HG03469 (cell line): ENCODE data around the gene TTLL5.

Experiments
- ATAC-seq: cut with Tn5 transposase; IDR thresholded peaks from one replicate; pipeline ENCODE4 v1.9.1; 2021; ENCODE audit warnings: mild to moderate bottlenecking, moderate library complexity, moderate number of reproducible peaks; ENCODE audit not compliant: unreplicated experiment

TTLL5 gene

DNA sequence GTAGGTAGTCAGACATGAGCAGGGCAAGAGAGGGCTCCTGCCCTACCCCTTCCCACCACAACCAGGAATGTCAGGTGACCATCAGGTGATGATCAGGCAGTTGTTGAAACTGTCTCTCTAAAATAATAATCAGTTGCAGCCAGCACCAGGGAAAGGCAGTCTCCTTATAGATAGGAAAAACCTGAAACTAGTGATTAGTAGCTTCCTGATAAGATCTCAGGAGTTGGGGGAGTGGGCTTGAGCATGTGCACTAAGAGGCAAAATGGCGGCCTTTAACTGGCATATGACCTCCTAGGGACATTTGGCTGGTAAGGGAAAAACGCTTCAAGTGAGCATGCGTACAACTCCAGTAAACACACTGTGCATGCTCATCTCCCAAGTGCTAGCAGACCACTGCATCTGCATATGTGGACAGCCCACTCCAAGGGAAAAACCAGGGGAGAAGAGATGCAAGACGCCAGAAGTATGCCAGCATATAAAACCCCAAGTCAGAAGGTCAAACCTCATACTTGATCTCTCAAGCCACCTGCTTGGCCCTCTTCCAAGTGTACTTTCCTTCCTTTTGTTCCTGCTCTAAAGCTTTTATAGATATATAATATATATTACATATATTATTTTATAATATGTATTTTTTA is 283.7 kb downstream of the TTLL5 start:
- no peak for ATAC-seq

DNA sequence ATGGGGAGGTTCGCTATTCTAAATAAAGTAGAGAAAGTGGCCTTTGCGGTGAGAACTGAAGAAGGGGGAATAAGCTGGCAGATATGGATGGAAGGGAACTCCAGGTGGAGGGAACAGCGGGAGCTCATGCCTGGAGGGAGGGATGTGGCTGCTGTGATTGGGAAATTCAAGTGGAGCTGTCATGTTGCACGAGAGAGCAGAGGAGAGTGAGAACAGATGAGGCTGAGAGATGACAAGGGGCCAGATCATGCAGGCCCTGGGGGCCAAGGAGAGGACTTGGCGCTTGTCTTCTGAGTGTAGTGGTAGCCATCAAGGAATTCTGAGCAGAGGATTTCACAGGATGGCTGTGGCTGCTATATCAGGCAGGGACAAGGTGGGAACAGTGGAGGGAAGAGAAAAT is 285.7 kb downstream of the TTLL5 start:
- no peak for ATAC-seq

DNA sequence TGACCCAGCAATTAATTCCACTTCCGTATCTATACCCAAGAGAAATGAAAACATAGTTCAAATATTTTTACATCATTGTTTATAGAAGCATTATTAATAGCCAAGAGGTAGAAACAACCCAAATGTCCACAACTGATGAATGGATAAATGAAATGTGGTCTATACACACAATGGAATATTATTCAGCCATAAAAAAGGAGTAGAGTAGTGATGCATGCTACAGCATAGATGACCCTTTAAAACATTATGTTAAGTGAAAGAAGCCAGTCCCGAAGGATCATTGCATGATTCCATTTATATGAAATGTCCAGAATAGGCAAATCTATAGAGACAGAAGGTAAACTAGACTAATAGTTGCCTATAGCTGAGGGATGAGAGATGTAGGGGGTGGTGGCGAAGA is 291.4 kb downstream of the TTLL5 start:
- no peak for ATAC-seq

DNA sequence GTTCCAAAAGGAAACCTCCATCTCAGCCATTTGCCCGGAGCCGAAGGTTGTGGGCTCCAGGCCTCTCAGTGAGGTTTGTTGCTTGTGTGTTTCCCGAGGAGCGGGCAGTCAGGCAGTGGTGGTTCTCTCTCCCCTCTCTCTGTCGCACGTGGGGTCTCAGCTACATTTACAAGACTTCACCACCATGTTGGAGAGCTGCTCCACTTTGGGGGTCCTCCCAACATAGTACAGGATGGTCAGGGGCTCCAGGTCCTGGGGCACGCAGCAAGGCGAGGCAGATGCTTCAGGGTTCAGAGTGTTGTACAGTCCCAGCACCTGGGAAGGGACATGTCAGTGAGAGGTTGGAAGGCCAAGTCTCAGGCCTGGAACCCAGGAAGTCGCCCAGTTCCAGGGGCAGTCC is 298.0 kb downstream of the TTLL5 start:
- no peak for ATAC-seq

DNA sequence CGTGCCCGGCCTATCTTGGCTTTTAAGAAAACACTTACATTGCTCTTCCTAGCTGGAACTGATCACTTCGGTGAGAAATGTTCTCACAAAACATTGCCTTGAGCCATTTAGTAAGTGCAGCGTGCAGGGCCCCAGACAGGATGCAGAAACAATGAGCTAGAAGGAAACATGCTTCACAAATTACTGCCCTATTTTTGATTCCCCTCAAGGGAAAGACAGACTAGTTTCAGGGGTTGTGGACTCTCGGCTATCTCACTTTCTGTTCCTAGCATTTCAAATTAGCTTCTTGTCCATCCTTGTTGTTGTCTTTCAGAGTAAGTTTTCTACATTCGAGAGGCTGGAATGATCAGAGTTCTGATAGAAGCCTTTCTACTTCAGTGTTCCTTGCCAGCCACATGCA is 299.2 kb downstream of the TTLL5 start:
- no peak for ATAC-seq

DNA sequence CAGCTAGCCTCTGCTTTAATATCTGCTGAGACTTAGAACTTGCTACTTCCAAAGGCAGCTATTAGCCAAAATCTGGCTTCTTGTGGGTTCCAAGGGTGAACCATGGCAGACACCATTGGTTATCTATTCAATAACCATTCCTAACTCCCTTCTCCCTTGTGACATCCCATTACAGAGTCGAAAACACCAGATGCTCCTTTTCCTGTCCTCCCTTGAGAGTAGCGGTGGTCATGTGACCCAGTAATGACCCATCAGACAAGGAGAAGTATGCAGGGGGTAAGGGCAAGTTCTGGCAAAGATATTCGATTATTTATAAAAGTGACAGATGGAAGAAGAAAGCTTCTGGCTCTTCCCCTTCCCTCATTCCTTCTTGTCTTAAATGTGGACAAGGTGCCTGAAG is 300.6 kb downstream of the TTLL5 start:
- no peak for ATAC-seq

DNA sequence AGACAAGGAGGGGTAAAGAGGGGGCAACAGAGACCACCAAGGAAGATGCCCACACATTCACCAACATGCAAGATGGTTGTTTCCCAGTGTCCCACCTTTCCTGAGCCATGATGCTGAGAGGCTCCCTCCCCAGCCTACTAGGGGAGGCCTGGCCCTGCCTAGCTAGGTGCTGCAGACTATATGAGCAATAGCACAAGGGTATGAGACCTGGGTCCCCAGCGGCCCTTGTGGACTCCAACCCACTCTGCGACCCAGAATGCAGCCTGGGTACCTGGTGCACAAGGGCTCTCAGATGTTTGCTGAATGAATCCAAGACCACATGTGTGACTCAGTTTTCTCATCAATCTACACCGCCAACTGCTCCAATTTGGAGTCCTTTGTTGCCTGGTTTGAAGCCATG is 306.8 kb downstream of the TTLL5 start:
- ATAC-seq, result no peak

DNA sequence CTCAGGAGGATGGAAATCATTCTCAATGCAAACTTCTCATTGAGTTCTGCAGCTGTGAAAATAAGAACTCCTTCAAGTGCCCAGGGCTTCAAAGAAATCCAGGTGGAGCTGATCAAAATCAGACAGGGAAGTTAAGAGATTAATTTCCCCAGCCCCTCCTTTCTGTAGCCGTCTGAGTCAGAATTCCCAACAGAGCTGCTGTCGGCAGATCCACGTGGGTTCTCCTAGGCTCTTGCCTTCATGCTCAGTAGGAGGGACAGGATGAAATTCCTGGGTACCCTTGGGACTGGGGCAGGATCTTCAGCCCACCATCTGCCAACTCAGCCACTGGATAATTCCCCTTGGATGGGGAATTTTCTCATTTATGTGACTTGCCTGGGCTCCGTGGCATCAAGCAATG is 307.4 kb downstream of the TTLL5 start:
- no peak for ATAC-seq

DNA sequence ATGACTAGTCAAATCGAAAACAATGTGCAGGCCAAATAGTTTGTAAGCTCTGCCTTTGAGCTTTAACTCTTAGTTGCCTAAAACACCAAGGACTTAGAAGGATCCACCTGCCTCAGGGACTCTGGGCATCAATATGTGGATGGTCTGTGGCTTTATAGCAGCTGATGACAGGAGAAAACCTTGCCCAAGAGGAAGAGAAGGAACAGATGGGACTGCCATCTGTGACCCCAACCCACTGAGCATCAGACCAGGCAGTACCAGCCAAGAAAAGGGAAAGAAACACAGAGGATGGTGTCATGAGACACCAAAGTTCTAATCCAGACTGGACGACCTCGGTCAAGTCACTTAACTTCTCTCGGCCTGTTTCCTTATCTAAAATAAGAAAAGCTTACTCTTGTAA is 308.1 kb downstream of the TTLL5 start:
- ATAC-seq, result no peak

DNA sequence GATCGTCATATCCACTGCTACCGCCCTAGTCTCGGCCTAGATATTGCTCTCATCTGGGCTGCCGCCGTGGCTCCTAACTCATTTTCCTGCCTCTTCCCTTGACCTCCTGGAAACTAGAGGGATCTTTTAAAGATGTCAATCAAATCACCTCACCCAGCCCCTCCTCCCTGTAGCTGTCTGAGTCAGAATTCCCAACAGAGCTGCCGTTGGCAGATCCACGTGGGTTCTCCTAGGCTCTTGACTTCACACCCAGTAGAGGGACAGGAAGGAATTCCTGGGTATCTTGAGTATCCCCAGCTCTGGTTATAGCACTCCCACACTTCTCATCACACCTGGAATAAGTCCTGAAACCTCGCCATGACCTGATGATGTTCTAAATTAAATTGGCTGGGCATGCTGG is 308.8 kb downstream of the TTLL5 start:
- no peak for ATAC-seq

DNA sequence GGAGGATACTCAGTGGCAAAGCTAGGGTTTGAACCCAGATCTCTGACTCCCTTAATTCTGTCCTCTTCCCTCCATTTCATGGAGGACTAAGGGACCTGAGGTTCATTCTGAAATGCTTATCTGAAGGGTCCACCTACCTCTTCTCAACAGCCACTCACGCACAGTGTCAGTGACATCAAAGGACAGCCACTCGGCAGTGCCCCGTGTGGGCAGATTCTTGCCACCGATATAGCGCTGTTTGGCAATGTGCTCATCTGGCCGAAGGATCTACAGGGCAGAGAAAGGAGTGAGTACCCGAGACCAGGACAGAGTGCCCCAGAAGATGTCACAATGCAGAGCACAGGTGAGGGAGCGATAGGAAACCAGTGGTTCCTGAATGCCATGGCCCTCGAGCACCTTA is 309.9 kb downstream of the TTLL5 start:
- ATAC-seq, result no peak

DNA sequence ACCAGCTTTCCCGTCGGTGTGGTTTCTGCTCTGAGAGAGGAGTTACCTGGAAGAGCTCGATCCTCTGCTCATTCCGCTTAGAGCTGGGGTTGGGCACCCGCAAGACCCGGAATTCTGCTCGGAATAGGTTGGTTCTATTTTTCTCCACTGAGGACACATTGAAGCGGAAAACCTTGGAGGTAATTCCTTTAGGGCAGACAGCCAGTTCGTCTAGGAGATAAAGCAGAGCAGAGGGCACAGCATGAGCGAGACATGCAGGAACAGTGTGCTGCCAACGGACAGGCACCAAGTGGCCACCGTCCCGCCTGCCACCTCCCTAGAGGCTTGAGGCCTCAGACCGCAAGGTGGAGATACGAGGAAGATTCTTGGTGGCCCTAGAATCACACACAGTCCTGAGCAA is 310.5 kb downstream of the TTLL5 start:
- ATAC-seq, result no peak

DNA sequence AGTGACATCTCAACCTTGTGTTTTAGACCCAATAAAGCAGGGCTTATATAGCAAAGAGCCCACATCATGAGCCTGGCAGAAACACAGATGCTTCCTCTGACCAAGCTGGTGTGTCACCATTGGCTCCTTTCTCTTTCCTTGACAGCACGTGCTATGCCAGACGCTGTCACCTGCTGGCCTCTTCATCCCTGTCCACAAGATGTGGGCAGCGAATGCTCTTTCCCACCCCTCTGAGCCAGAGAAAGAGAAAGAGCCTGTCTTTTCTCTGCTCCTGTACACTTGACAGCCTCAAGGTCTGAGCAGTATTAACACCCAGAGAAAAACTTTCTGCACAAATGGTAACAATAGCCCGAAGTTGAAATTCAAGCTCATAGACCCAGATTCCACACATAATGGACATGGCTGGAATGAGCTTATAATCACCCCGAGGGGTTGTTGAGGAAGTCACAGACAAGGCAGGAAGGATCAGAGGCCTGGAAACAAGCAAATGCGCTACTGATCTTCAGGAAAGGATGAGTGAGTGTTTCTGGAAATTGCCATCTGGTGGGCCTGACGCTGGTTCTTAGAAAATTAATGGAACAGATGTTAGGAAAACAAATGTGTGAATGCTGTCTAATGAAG is 311.9 kb downstream of the TTLL5 start:
- ATAC-seq, result no peak

DNA sequence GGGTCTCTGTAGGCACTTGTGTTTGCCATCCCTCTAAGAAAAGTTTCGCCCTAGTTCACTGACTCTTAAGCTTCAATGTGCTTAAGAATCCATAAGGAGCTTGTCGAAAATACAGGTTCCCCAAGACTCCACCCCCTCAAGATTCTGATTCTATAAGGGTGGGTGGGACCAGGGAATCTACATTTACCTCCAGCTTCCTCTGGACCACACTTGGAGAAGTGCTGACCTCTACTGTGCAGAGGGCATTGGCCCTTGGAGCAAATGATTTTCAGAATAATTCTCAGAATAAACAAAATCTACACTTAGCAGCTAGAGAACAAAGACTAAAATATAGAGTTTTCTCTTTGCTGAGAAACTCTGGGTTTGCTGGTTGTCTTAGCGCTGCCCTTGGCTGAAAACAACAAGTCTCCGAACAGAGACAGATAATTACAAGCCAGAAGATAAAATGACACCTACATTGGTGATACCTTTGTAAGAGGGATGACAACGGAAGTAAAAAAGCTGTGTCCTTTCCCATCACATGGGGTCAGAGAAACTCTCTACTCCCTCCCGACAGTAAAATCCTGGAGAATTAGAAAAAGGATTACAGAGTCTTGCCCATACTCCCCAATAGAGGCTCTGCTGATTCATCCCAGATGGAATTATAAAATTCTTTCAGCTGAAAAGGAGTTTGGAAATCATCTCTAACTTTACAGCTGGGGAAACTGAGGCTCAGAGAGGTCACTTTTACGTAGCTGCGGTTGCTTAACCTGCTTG is 316.0 kb downstream of the TTLL5 start:
- ATAC-seq, result no peak

DNA sequence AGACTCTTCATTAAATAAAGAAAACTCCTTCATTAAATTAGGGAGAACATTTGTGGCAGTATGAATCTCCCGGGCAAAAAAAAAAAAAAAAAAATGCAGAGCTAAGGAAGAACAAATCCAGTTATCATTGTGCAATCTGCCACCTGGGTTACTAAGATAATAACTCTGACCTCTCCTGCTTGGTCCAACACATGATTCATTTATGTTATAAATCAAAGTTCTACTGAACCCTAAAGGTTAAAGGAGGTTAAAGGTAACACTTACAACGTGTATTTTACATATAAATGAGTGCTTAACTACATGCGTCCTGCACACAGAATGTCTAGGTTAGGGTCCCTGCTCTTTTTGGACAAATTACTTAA is 316.5 kb downstream of the TTLL5 start:
- no peak for ATAC-seq

DNA sequence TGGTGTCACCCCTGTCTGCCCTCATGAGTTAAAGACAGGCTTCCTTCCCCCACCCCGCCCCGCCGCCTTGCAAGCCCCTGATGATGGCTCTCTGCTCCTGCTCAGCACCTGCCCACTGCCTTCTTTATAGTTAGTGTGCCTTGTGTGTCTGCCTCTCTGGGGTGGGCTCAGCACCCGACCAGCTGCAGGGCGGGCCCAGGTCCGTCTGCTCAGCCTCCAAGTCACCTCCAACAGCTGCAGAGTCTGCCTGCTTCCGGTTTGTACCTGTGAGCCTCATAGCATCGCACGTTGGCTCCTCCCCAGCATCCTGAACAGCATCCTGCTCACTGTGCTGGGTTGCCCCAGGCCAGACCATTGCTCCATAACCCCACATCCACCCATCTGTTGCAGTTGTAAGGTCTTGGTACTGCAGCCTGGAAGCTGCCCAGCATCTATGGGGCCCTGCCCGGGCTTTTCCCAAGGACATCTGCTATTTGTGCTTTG is 317.2 kb downstream of the TTLL5 start:
- ATAC-seq, result no peak

DNA sequence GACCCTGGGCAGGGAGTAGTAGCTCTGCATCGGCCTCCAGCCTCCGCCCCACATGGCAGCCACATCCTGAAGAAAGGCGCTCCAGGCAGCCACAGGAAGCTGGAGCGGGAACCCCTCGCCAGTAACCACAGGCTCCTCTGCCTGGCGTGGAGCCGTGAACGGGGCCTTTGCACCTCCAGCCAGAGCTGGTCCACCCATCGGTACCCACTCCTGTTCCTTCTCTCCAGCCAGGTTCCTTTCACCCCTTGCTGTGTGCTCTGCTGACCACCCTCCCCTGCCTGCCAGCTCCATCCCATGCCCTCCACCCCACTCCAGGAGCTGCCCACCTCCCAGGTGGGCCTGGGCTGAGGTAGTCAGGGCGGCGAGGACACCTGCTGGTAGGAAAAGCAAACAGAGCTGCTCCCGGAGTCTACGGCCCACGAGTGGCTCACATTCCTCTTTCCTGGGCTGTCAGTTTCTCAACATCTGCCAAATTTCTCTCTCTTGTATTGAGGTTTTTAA is 318.1 kb downstream of the TTLL5 start:
- no peak for ATAC-seq

DNA sequence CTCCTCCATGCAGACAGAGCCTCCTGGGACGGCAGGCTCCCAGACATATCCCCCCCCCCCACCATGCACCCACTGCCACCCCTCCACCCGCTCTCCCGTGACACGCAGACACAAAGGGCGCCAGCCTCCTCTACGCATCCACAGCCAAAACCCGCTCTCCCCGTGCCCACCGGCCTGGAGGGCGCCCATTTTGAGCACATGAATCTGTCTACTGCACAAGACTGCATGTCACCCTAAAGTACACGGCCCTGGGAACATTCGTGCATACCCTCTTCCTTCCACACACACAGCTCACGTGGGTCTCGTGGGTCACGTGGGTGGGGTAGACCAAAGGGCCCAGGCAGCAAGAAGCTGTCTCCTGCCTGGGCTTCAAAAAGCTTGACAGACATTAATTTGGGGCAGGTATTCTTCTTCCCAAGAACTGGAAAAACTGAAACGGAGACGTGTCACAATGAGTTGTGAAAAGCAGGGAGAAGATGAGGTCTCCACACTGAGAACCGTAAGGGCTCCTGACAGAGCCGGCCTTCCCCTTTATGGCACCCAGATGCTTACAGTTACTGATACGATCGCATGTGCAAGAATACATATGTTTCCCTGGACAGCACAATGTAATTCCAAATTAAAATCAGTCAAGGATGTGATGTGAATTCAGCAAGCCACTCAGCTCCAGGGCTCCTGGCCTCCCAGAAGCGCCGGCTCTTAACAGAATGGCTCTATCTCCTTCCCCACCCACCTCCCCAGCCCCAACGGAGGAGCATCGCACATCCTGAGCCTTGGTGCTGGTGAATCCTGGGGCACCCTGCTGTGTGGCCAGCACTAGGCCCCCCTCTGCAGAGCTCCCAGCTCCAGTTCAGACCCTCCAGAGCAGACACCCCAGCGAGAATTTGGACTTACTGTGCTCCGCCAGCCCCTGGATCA is 318.9 kb downstream of the TTLL5 start:
- ATAC-seq, result no peak

DNA sequence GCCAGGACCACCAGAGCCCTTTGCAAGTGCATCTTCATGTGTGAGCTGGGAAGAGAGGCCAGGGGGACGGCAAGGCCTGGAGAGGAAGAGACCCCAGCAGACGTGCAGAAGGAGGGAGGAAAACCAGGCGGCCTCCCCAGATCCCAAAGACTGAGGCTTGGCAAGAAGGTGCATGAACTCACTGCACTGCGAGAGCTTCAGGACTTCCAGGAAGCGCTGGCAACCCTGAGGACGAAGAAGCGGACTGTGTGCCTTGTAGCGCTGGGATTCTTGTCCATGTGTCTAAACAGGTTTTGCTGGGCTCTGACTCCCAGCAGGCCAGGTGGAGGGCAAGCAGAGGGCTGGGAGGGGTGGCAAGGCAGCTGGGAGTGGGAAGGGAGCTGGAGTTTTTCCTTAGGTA is 319.8 kb downstream of the TTLL5 start:
- no peak for ATAC-seq

DNA sequence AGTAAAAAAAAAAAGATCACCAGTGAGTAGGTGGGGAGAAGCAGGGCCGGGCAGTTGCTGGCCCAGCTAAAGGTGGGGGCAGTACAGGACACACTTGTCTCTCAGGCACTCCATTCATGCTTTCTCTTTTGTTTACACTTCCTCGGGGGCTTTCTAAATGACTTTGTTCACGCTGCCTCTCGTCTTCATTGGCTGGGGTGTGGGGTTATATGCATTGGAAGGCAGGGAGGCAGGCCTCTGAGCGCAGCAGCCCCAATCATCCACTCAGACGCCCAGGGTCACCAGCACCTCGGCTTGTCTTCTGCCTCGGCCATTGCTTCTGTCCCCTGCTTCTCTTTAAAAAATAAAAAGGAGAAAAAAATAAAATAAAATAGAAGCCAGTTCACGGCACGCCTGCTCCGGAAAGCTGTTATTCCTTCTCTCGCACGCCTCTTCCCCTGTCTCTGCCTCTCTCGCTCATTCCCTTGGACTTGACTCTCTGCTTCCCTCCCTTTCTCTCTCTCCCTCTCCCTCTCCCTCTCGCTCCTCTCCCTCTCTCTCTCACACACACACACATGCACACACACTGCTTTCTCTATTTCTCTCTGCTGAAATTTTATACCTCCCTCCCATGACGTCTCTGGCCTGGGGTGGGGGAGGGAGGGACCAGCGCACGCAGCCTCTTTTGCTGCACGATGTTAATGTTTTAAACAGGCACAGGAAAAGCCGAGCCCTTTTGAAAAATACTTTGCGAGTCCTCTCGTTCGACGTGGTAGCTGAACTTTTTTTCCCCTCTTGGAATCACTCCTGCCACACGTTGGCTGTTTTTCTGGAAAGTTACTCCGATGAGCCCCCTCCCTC is 320.6 kb downstream of the TTLL5 start, which contains the start of gene TGFB3:
Gene TGFB3, minus strand, starts transcription at position 570 of the 840 bp plus-strand sequence. CDS start 1,102 bp downstream, outside the sequence.
- no peak for ATAC-seq
